Glutamatergic neuron (in vitro differentiated cells): ENCODE results near the gene LCN2. TPM values are rescaled to one million over a fixed set of nuclear protein-coding genes. Genes with fewer than 3 reads are reported as not detected.

Experiments used
- DNase-seq: peaks from one replicate; pipeline ENCODE4 v3.0.0; 2022
- H3K27ac Mint-ChIP-seq: one replicate; pipeline ENCODE4 v1.8.0; 2020; ENCODE audit warnings: mild to moderate bottlenecking, mixed read lengths, inconsistent platforms; ENCODE audit not compliant: unreplicated experiment
- H3K27me3 Mint-ChIP-seq: one replicate; pipeline ENCODE4 v1.8.0; 2020; ENCODE audit warnings: mild to moderate bottlenecking, moderate library complexity, mixed read lengths, inconsistent platforms; ENCODE audit not compliant: unreplicated experiment
- H3K36me3 Mint-ChIP-seq: one replicate; pipeline ENCODE4 v1.8.0; 2020; ENCODE audit warnings: mild to moderate bottlenecking, mixed read lengths, inconsistent platforms; ENCODE audit not compliant: unreplicated experiment
- H3K4me1 Mint-ChIP-seq: one replicate; pipeline ENCODE4 v1.8.0; 2020; ENCODE audit warnings: mild to moderate bottlenecking, low read depth, mixed read lengths, inconsistent platforms; ENCODE audit not compliant: unreplicated experiment
- H3K4me3 Mint-ChIP-seq: one replicate; pipeline ENCODE4 v1.8.0; 2020; ENCODE audit warnings: mild to moderate bottlenecking, mixed read lengths, inconsistent platforms; ENCODE audit not compliant: unreplicated experiment
- H3K9me3 Mint-ChIP-seq: one replicate; pipeline ENCODE4 v1.8.0; 2020; ENCODE audit warnings: mild to moderate bottlenecking, moderate library complexity, mixed read lengths, inconsistent platforms; ENCODE audit not compliant: unreplicated experiment
- CTCF ChIP-seq: fragments of 200-600 bp; sonication (generic); IDR thresholded peaks from one replicate; pipeline ENCODE4 v1.5.0; 2021; ENCODE audit not compliant: partially characterized antibody, unreplicated experiment
- total RNA-seq: library from RNA; stranded (reverse); fragmentation: NEBNext Ultra II Directional; extraction: Animal tissue kit (Norgen Biotek cat#: 25700); gene quantifications from one replicate; pipeline ENCODE4 v1.2.1, GENCODE V29; 2021; ENCODE audit not compliant: unreplicated experiment

LCN2 gene
- total RNA-seq, 1 donor from 2014 or later: not detected

GRCh38 chr9:128161215-128161902, 12.1 kb downstream of the LCN2 start:
- DNase-seq: no peak
- Mint-ChIP-seq H3K27ac (peak overlapping the region; percentile 72), H3K9me3 (peaks cover 4% of the 10 kb centered on the region), H3K36me3 (peaks cover 6% of the 10 kb centered on the region), H3K4me1 (no peaks in the 10 kb centered on the region), H3K27me3 (peaks cover 5% of the 10 kb centered on the region), H3K4me3 (peak overlapping the region; percentile 82)
- no peak for TF ChIP-seq CTCF

- no peak for TF ChIP-seq CTCF
- DNase-seq: no peak
- H3K4me3 Mint-ChIP-seq: peak overlapping the region; percentile 49
- peaks cover 6% of the 10 kb centered on the region for H3K36me3 Mint-ChIP-seq
- H3K4me1 Mint-ChIP-seq: no peaks in the 10 kb centered on the region
- peaks cover 7% of the 10 kb centered on the region for H3K9me3 Mint-ChIP-seq
- no peak overlapping the region for H3K27ac Mint-ChIP-seq
- peaks cover 5% of the 10 kb centered on the region for H3K27me3 Mint-ChIP-seq
These were observed 13.2 kb downstream of the LCN2 start for GRCh38 chr9:128162215-128163026.

- no peak overlapping the region for H3K4me3 Mint-ChIP-seq
- no peak overlapping the region for H3K27ac Mint-ChIP-seq
- H3K36me3 Mint-ChIP-seq: peaks cover 6% of the 10 kb centered on the region
- H3K9me3 Mint-ChIP-seq: peaks cover 6% of the 10 kb centered on the region
- no peak for TF ChIP-seq CTCF
- no peak for DNase-seq
- H3K4me1 Mint-ChIP-seq: no peaks in the 10 kb centered on the region
- H3K27me3 Mint-ChIP-seq: peaks cover 5% of the 10 kb centered on the region
These were observed 13.8 kb downstream of the LCN2 start for GRCh38 chr9:128163027-128163515.

GRCh38 chr9:128163523-128164306, 14.5 kb downstream of the LCN2 start:
- peaks cover 9% of the 10 kb centered on the region for H3K36me3 Mint-ChIP-seq
- no peak for DNase-seq
- peaks cover 5% of the 10 kb centered on the region for H3K27me3 Mint-ChIP-seq
- no peak overlapping the region for H3K4me3 Mint-ChIP-seq
- peaks cover 6% of the 10 kb centered on the region for H3K9me3 Mint-ChIP-seq
- no peak for TF ChIP-seq CTCF
- H3K4me1 Mint-ChIP-seq: peaks cover 3% of the 10 kb centered on the region
- peak overlapping the region; percentile 17 for H3K27ac Mint-ChIP-seq
